Subcutaneous abdominal adipose tissue (tissue), 5 donors: ENCODE results near the gene HAPLN3.

Experiments
- H3K27ac ChIP-seq: one replicate; pipeline ENCODE4 v1.7.0; 2013; ENCODE audit warnings: low read depth, mild to moderate bottlenecking, inconsistent platforms, low read length, moderate library complexity
- H3K27me3 ChIP-seq, 5 donors: one replicate each; pipeline ENCODE4 v1.7.0; 2013; ENCODE audit warnings: low read length in 5 of 5, inconsistent platforms in 1 of 5; ENCODE audit not compliant: control insufficient read depth in 5 of 5, insufficient read depth in 4 of 5
- H3K36me3 ChIP-seq, 5 donors: one replicate each; pipeline ENCODE4 v1.7.0; 2013; ENCODE audit warnings: low read length in 5 of 5; ENCODE audit not compliant: control insufficient read depth in 5 of 5, insufficient read depth in 5 of 5
- H3K4me1 ChIP-seq, 5 donors: one replicate each; pipeline ENCODE4 v1.7.0; 2013; ENCODE audit warnings: low read length in 5 of 5, mild to moderate bottlenecking in 3 of 5, moderate library complexity in 1 of 5; ENCODE audit not compliant: control insufficient read depth in 5 of 5, insufficient read depth in 5 of 5
- H3K4me3 ChIP-seq, 5 donors: one replicate each; pipeline ENCODE4 v1.7.0; 2013; ENCODE audit warnings: low read length in 5 of 5, low read depth in 1 of 5
- H3K9ac ChIP-seq, 5 donors: one replicate each; pipeline ENCODE4 v1.7.0; 2013; ENCODE audit warnings: low read length in 5 of 5, mild to moderate bottlenecking in 4 of 5, moderate library complexity in 3 of 5
- H3K9me3 ChIP-seq, 5 donors: one replicate each; pipeline ENCODE4 v1.7.0; 2013; ENCODE audit warnings: low read length in 5 of 5; ENCODE audit not compliant: control insufficient read depth in 5 of 5
- donor health status: healthy.
- donor health status: healthy.
- donor health status: healthy.
- donor health status: healthy.
- donor health status: healthy.

HAPLN3 gene

GRCh38 chr15:88835646-88836045 is 59.7 kb downstream of the HAPLN3 start:
- Histone ChIP-seq H3K36me3 (no peaks in the 10 kb centered on the region), H3K9me3 (no peaks in the 10 kb centered on the region), H3K27me3 (peaks cover 0 to 5% (median 0%) of the 10 kb centered on the region in 5 donors), H3K4me1 (no peaks in the 10 kb centered on the region), H3K4me3 (no peak overlapping the region), H3K27ac (no peak overlapping the region), H3K9ac (no peak overlapping the region)

- Histone ChIP-seq H3K9me3 (no peaks in the 10 kb centered on the region), H3K4me1 (no peaks in the 10 kb centered on the region), H3K4me3 (no peak overlapping the region), H3K9ac (no peak overlapping the region), H3K36me3 (no peaks in the 10 kb centered on the region), H3K27me3 (peaks cover 0 to 5% (median 0%) of the 10 kb centered on the region in 5 donors), H3K27ac (no peak overlapping the region)
Measured at GRCh38 chr15:88835119-88835518, 60.2 kb downstream of the HAPLN3 start.

DNA sequence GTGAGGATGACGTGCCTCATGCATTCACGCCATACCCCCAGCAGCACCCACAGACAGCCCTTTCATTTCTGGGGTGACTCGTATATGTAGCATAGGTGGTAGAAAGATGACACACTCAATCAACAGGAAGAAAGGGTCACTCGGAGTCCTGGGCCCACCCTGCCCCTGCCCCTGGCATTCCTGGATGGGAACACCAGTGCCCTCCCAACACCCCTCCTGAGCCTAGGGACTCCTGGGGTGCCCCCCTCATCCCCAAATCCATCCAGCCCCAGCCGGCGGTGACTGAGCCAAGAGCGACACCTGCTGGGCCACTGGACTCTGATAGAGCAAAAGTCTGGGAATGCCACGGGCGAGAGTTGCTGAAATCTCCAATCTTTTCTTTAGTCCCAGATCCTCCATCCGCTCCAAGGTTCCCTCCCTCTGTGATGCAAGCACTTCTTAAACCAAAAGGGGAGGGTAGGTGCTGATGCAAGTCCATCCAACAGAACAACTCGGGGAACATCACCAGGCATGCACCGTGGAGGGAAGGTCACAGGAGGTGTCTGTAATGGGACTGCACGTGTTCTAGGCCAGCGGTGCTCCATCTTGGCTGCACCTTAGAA is 61.0 kb downstream of the HAPLN3 start:
- no peak overlapping the region for H3K9ac ChIP-seq
- no peak overlapping the region for H3K4me3 ChIP-seq
- H3K27ac ChIP-seq, result no peak overlapping the region

DNA sequence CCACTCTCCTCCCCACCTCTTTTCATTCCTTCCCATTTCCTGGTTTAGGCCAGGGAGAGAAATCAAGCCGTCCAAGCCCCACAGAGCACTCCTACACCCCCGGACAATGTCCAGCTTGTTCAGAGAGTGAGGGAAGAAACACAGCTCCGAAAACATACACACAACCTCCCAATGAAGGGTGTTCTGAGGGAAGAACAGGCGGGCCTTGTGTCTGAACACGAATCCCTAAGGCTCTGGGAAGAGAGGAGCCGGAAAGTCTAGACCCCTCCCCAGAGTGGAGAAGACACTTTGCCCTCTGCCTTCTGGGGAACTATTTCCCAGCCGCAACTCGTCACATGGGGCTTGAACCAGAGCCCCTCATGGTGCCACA is 61.6 kb downstream of the HAPLN3 start:
- Histone ChIP-seq H3K9ac (no peak overlapping the region), H3K4me3 (no peak overlapping the region), H3K4me1 (no peaks in the 10 kb centered on the region), H3K27me3 (no peaks in the 10 kb centered on the region), H3K27ac (no peak overlapping the region), H3K36me3 (no peaks in the 10 kb centered on the region), H3K9me3 (no peaks in the 10 kb centered on the region)

More for the DNA sequence above, 61.0 kb downstream of the HAPLN3 start:
- Histone ChIP-seq H3K27me3 (peaks cover 0 to 5% (median 0%) of the 10 kb centered on the region in 5 donors), H3K36me3 (no peaks in the 10 kb centered on the region), H3K9me3 (no peaks in the 10 kb centered on the region), H3K4me1 (no peaks in the 10 kb centered on the region)

GRCh38 chr15:88832820-88833730 is 62.3 kb downstream of the HAPLN3 start:
- Histone ChIP-seq H3K4me3 (no peak overlapping the region), H3K9ac (no peak overlapping the region), H3K9me3 (no peaks in the 10 kb centered on the region), H3K4me1 (no peaks in the 10 kb centered on the region), H3K36me3 (no peaks in the 10 kb centered on the region), H3K27ac (no peak overlapping the region), H3K27me3 (no peaks in the 10 kb centered on the region)

GRCh38 chr15:88830016-88830415 is 65.3 kb downstream of the HAPLN3 start:
- no peaks in the 10 kb centered on the region for H3K4me1 ChIP-seq
- no peak overlapping the region for H3K4me3 ChIP-seq
- H3K27ac ChIP-seq, result no peak overlapping the region
- H3K27me3 ChIP-seq, result peaks cover 0 to 6% (median 0%) of the 10 kb centered on the region in 5 donors
- no peaks in the 10 kb centered on the region for H3K9me3 ChIP-seq
- H3K36me3 ChIP-seq, result no peaks in the 10 kb centered on the region
- H3K9ac ChIP-seq, result no peak overlapping the region

DNA sequence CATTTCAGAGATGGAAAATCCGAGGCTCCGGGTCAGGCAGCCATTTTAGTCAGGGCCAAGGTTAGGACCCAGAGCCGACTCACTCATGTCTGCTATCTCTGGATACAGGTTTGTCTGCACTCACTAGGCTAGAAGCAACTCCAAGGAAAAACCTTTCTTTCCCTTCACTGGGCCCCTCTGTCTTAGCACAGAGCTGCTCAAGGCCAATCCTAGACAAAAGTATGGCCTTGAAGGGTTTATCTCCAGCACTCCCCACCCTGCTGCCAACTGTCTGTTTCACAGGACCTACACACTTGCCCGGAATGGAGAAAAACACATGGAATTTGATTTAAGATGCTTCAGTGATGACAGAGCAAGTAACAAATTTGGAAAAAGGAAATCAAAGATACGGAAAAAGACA is 66.6 kb downstream of the HAPLN3 start:
- Histone ChIP-seq H3K4me1 (no peaks in the 10 kb centered on the region), H3K9me3 (no peaks in the 10 kb centered on the region), H3K27me3 (peaks cover 0 to 6% (median under 1%) of the 10 kb centered on the region in 5 donors), H3K36me3 (no peaks in the 10 kb centered on the region), H3K4me3 (no peak overlapping the region), H3K27ac (no peak overlapping the region), H3K9ac (no peak overlapping the region)
